CD4-positive, alpha-beta T cell treated with Interleukin-4 for 1 hour (primary cell): Measurements from ENCODE around the gene TAOK1.

Source experiments
- DNase-seq, 2 donors: peaks; one replicate each; pipeline ENCODE4 v3.0.0-alpha.2; 2020 to 2022

The TAOK1 gene

GRCh38 chr17:29379084-29379991, 10.8 kb upstream of the TAOK1 start:
- DNase-seq: no peak

- DNase-seq: no peak
Measured at GRCh38 chr17:29383686-29384085, 6.5 kb upstream of the TAOK1 start.

GRCh38 chr17:29384901-29385300, 5.3 kb upstream of the TAOK1 start:
- no peak for DNase-seq

- no peak for DNase-seq
Measured at GRCh38 chr17:29386760-29387159, 3.4 kb upstream of the TAOK1 start.

GRCh38 chr17:29388937-29389336, 1.2 kb upstream of the TAOK1 start:
- DNase-seq: no peak

GRCh38 chr17:29390851-29391631, 878 bp downstream of the TAOK1 start:
- DNase-seq: peak in 1 of 2 donors; percentile 12

- peak in 1 of 2 donors; percentile 12 for DNase-seq
Measured at GRCh38 chr17:29393436-29393835, 3.3 kb downstream of the TAOK1 start.

- no peak for DNase-seq
Measured at GRCh38 chr17:29394761-29395160, 4.6 kb downstream of the TAOK1 start.

- no peak for DNase-seq
Measured at GRCh38 chr17:29396066-29396465, 5.9 kb downstream of the TAOK1 start.

- no peak for DNase-seq
Measured at GRCh38 chr17:29399634-29400033, 9.5 kb downstream of the TAOK1 start.

GRCh38 chr17:29400818-29401217, 10.7 kb downstream of the TAOK1 start:
- DNase-seq: no peak

- peak in 1 of 2 donors; percentile 21 for DNase-seq
Measured at GRCh38 chr17:29401258-29401657, 11.1 kb downstream of the TAOK1 start.

- no peak for DNase-seq
Measured at GRCh38 chr17:29407856-29408255, 17.7 kb downstream of the TAOK1 start.

- DNase-seq: no peak
Measured at GRCh38 chr17:29409963-29410362, 19.8 kb downstream of the TAOK1 start.

GRCh38 chr17:29412780-29413565, 22.8 kb downstream of the TAOK1 start:
- DNase-seq: no peak

- no peak for DNase-seq
Measured at GRCh38 chr17:29420128-29420527, 30.0 kb downstream of the TAOK1 start.

- DNase-seq: no peak
Measured at GRCh38 chr17:29430275-29430674, 40.1 kb downstream of the TAOK1 start.

GRCh38 chr17:29433541-29433940, 43.4 kb downstream of the TAOK1 start:
- no peak for DNase-seq

GRCh38 chr17:29434550-29434949, 44.4 kb downstream of the TAOK1 start:
- DNase-seq: no peak

GRCh38 chr17:29442451-29442850, 52.3 kb downstream of the TAOK1 start:
- DNase-seq: no peak

GRCh38 chr17:29443041-29443739, 53.0 kb downstream of the TAOK1 start:
- no peak for DNase-seq

GRCh38 chr17:29444589-29444988, 54.4 kb downstream of the TAOK1 start:
- no peak for DNase-seq
